Cerebellar nuclear complex (tissue), 1 donor: ENCODE data around the gene HYLS1.

ENCODE experiments used
- DNase-seq, 2 experiments: peaks; one replicate each; lab custom pipeline; 2025; lab: John Stamatoyannopoulos, UW

The HYLS1 gene

DNA sequence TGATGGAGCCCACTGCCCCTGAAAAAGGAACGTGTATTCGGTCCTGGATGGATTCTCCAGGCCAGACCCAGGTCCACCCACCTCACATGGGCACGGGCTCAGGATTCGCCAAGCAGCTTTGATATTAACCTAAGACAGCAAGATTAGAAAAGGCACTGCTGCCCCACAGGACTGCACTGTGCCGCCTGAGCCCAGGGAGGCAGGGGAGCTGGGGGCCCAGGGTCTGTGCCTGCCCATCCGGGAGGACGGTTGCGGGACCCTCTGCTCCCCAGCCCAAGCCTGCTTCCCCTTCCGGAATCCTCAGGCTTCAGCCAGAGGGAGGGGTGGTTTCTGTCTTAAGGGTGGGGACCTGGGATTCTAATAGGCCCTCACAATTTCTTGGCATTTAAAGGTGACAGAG is 44.8 kb downstream of the HYLS1 start:
- DNase-seq: no peak

DNA sequence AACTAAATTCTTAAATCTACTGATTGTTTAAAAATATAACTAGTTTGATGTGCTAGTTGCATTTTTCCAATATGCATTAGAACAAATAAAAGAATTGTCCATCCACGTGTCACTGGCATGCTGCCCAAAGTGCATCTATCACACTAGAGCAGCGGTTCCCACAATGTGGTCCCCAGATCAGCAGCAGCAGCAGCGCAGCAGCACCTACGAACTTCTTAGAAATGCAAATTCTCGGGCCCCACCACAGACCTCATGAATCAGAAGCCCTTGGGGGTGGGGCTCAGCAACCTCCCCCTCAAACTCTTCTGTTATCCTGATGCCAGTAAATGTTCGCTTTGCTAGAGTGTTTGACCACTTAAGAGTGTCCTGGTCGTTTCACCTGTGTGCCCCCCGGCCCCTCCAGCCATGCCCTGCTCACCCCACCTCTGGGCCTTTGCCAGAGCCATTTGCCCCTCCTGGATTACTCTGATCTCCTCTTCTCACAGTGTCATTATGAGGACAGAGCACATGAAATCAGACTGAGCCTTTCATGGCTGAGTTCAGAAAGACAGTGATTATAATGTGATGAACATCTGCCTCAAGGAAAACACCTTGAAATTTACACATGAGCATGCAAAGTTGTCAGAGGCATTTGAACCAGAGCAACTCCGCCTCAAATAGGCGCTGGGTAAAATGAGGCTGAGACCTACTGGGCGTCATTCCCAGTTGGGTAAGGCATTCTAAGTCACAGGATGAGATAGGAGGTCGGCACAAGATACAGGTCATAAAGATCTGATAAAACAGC is 45.8 kb downstream of the HYLS1 start:
- no peak for DNase-seq

DNA sequence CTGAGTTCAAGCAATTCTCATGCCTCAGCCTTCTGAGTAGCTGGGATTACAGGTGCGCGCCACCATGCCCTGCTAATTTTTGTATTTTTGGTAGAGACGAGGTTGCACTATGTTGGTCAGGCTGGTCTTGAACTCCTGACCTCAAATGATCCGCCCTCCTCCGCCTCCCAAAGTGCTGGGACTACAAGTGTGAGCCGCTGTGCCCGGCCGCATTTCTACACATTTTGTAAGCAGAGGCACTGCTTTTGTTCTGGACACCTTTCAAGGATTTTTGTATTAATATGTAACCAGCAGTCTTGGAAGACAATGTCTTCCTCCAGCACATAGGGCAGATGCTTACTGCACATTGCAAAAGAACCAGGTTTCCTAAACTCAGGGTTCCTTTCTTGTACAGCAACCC is 47.0 kb downstream of the HYLS1 start:
- DNase-seq: no peak

DNA sequence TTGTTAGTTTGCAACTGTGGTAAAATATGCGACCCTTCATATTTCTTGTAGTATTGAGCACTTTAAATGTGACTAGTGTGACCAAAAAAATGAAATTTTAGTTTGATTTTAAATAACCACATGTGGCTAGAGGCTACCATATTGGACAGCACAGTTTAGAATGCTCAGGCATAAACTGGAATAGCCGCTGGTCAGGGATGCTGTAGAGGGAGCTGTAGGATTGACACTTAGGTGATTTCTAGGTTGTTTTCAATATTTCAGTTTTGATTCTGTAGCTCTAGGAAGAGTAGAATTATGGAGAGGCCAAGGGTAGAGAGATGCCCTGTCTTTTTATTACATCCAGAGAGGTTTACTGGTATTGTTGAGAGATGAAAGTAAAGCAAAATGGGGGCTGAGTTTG is 47.6 kb downstream of the HYLS1 start:
- DNase-seq: no peak

DNA sequence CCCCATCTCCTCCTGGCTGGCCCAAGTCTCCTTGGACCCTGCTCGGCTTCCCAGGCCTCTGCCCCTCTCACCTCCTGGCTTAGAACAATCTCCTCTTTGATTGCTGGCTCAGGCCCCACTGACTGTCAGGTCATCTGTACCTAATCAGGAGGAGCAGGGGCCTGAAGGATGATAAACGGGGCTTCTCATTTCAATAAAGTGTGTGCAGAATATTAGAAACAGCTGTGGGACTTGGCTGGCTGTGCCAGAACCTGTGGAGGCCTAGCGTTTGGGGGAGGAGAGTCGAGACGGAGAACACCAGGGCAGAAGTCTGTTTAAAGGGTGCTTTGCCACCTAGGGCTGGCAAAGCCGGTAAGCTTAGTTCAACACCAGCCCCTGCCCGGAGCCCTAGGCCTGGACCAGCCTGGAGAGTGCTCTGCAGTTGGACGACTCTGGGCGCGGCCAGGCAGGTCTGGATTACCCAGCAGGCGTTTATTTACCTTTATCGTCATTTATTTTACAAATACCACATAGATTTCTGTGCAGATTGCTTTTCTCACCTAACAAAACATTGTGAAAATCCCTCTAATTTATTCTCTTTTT is 48.2 kb downstream of the HYLS1 start:
- DNase-seq: no peak

DNA sequence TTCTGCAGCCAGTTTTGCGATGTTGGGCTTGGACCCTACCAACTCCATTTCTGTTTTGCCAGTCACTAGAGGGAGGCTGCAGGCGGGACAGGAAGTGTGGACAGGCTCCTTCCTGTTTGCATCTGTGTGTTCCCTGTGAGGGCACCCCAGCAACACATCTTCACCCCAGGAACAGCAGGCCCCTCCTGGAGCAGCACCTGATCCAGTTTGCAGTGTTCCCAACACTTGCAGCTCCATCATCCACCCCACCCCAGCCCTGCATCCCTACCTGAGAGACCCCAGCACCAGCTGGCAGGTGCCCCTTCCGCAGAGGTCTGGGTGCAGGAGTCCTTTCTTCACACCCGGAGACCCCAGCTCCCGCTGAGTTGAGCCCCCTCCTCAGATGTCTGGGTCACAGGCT is 51.0 kb downstream of the HYLS1 start:
- no peak for DNase-seq

DNA sequence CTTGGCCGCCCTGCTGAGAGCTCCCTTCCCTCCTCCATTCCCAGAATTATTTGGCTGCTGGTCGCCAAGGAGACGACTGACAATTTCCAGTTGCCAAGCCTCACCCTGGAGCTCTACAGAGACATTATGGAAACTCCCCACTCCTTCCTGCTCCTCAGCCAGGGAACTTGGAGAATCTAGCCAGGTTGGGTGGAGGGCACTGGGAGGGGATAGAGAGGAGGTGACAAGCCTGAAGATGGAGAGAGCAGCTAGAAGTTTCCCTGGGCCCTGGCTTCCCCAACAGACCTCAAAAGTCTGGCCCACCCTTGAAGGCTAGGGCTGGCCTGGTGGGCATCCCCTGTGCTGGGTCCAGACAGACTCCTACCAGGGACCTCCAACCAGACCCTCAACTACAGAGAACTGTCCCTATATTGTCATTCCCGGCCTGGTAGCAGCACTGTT is 51.6 kb downstream of the HYLS1 start:
- DNase-seq: no peak

DNA sequence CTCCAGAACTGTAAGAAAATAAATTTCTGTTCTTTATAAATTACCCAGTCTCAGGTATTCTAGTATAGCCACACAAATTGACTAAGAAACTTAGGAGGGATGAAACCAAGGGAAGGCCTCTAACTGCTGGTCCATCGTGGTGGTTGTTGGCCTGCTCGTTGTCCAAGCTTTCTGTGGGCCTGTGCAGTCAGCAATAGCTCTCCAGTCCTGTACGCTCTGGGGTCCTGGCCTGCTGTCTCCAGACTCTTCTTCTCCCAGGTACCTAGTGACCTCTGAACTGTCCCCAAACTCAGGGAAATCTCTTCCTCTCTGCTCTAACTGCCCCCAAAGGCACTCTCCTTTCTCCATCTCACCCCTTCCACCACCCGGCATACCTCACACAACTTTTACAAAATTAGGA is 52.7 kb downstream of the HYLS1 start:
- no peak for DNase-seq

DNA sequence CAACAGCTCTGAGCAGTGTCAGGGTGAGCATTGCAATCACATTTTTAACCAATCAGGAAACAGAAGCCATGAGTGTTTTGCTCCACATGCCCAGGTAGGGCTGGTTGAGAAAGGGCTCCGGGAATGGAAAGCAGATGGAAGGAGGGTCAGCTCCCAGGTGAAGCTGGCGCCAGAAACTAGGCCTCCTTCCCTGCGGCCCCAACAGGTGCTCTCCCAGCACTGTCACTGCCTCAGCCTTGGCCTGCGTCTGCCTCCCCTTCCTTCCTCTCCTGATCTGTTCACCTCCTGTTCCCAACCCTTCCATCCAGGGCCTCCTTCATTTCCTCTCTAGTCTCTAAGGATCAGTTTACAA is 53.8 kb downstream of the HYLS1 start:
- DNase-seq: peak; percentile 22 to 53

DNA sequence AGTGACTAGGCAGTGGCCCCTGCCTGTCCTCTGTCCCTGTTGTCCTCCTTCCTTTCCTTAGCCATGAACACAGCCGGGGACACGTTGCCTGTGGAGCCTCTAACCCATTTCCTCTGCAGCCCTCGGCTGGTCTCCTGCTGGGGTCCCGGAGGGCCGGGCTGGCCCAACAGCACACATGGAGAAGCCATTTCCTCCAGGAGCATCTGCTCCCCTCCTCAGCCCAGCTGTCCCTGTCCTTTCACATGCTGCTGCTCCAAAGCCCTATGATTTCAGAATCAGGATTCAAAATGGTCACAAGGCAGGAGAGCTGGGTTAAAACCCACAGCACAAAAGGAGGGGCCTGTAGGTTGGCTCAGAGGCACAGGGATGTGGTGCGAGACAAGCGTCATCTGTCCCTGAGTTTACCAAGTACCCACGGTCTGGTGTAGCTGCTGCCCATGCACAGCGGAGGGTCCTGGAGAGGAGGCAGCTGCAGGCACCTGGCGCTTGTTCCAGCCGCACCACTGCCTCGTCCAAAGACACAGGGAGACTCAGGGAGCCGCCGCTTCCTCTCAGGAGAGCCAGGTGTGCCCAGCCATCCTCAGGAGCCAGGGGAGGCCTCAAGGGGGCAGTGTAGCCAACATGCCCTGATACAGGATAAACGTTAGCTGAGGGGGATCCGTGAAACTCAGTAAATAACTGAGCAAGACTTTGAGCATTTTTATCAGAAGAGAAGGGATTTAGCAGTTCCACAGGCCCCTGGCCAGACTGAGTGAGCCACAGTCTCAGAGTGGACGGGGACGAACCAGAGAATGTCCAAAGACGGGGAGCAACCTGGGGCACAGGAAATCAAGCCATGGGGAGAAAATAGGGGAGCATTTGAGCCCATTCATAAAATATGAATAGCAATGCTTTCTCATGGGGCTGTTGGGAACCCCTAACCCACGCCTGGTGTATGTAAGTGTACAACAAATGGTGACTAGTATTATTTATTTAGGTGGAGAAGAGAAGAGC is 54.4 kb downstream of the HYLS1 start:
- DNase-seq: peak in 1 of 2 experiments; percentile 64

DNA sequence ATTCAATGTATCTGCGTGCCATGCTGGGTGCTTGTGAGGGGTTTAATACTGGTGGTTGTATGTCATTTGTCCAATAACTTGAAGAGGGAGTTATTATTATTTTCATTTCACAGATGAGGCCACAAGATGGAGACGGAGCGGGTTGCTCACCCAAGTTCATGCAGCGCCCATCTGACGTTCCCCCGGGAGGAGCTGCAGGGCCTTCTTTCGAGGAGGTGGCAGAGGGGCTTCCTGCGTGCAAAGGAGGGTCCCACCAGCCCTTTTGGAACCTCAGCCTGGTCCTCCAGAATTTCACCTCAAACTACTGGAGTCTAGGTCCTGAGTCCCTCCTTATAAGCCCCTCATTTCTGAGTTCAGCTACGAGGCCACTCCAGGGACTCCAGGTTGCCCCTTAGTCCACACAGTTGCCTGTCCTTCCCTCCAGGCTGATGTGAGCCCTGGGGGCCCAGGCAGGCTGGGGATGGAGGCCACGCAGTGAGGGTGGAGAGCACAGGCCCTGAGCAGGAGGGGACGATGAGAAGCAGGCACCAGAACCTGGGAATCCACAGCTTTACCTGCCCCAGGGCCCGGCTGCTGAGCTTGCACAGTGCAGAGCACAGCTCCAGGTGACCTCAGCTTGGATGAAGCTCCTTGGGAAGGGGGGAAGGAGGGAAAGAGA is 55.4 kb downstream of the HYLS1 start:
- no peak for DNase-seq

DNA sequence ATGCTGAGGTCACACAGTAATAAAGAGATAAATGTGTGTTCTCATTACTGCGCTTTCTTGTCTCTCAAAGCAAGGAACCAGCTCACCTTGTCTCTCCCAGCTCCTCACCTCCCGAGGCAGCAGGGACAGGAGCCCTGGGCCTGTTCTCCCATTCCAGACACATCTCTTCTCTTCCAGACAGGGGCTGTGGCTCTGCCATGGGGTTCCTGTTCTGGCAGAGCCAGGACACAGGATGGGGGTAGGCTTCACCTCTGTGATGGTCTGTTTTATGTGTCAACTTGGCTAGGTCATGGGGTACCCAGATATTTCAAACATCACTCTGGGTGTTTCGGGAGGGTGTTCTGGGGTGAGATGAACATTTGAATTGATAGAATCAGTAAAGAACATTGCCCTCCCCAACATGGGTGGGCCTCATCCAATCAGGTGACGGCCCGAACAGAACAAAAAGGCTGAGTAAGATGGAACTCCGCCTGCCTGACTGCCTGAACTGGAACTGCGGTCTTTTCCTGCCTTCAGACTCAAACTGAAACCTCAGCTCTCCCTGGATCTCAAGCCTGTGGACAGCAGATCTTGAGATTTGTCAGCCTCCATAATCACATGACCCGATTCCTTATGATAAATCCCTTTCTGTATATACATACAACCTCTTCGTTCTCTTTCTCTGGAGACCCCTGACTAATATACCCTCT is 56.3 kb downstream of the HYLS1 start:
- DNase-seq: no peak

DNA sequence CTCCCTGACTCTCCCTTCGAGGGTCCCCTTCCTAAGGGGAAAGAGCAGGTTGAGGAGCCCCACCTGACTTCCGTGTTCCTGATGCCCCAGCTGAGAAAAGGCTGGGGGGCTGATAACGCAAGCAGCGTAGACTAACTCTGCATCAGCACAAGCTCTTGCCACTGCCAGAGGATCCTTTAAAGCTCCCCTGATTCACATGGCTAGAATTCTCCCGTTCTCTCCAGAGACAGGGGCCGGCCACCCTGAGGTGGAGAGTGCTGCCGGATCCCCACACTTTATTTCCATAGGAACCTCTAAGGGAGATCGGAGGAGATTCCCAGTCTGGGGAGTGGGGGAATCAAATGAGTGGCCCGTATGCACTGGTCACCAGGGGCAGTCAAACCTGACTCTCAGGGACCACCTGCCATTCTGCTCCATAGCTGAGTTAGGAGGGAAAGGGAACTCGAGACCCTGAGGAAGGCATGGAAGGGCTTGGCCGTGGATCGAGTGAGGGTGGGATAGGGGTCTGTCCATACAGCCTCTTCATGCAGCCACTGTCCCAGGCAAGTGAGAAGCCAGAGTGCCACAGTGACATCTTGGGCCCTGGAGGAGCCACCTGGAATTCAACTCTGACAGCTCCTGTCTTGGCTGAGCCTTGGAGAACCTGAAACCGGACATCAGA is 57.0 kb downstream of the HYLS1 start:
- DNase-seq: no peak

DNA sequence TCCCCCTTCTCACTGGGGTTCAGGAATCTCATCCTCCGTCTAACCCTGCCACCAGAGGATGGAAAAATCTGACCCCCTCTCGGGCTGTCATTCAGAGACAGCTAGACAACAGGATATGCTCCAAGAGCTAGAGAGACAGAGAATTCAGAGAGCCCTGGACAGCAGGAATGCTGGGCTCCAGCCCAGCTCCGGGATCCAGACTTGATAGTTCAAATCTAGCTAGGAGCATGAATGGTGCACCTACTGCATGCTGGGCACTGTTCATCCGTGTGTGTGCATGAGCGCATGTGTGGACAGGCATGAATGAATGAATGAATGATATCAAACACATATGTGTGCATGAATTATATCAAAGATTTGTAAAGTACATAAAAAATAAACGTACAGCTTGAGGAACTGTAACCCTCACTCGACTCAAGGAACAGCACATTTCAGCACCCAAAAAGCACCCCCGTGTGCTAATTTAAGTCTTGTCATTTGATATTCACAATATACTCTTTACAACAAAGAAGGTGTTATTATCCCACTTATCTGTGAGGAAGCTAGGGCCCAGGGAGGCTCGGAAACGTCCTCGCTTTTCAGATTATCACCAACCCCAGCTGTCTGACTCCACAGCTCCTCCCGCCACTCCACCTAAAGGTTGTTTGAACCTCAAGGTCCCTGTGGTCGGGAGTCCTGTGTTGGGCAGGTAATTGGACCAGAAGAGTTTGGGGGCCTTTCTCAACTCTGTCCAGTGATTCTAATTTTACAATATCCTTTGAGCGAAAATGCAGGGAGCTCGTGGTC is 57.7 kb downstream of the HYLS1 start:
- DNase-seq: no peak

DNA sequence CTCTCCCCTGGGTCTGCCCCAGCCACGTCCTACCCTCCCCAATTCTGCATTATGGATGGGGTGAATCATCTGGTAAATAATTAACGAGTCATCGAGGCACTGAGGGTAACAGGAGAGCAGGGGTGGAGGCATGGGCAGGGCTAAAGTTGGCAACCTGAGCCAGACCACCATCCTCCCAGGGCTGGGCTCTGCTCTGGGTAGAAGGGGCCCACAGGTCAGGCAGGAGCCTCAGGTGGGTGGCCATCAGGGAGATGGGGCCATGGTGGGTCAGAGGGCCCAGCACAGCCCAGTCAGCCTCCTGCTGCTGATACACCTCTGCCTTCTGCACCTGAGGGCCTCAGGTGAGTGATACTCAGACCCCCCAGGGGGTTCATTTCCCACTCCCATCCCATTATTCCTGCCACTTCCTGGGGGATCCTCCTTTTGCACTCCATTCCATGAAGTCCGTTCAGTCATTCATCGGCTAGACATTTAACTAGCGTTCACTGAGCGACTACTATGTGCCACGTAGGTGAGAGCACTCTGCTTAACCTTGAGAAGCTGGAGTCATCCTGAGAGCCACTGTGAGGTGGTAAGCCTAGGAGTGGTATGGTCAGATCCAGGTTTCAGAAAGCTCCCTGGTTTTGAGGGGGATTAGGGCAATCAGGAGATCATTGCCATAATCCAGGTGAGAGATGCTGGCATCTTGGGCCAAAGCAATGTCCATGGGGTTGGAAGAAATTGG is 58.5 kb downstream of the HYLS1 start, which contains the start of gene VSIG10L2:
TSS of gene VSIG10L2 (plus strand) at position 248 of the 724 bp plus-strand sequence. CDS start at position 260, 12 bp downstream.
- DNase-seq: no peak

DNA sequence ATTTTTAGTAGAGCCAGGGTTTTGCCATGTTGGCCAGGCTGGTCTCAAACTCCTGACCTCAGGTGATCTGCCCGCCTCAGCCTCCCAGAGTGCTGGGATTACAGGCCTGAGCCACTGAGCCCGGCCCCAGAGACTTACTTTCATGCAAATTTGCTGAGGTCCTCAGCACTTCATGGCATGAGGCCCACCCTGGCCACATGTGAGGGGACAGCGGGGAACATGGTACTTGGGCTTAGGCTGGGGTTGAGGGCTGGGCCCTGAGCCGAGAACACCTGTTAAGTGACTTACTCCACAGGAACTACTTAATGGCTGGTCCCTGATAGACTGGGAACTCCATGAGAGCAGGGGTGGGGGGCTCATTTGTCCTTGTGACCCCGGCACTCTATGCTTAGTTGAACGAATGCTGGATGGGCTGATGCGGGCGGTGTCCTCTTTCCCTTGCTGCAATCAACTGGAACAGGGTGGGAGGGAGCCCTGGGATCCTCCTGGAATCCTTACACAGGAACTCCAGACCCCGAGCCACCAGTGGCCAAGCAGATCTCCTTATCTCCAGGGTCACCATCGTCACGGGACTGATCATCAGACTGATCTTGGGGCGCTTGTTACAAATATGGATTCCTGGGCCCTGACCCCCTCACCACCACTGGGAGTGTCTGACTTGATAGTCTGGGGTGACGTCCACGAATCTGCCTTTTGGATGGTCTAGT is 59.4 kb downstream of the HYLS1 start:
- DNase-seq: no peak

DNA sequence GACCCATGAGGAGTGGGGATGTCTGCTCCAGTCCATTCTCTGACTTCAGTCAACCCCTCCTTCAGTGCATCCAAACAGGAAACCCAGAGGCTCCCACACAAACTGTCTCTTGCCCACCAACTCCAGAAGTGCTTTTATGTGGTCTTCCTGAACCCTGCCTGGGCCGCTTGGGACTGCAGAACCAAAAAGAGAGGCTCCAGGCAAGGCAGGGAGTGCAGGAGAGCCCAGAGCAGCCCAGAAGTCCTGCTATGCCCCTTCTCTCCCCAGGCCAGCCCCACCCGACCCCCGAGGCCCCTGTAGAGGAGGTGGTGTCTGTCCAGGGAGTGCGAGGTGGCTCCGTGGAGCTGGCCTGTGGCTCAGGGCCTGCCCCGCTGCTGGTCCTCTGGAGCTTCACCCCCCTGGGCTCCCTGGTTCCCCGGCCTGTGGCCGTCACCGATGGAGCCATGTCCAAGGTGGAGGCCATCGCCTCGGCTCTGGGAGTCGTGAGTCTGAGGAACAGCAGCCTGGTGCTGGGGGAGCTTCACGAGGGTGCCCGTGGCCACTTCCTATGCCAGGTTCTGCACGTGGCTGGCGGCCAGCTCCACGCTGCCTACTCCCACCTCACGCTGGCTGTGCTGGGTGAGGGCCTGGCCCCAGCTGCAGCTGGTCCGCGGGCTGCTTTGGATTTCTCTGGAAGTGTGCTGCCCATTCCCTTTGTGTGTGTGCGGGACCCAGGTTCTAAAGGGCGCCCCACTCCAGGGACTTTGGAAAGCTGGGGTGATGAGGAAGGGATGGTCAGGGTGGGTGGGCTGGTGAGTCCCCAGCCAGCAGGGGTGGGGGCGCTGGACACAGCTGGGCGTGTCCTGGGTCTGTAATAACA is 60.2 kb downstream of the HYLS1 start:
- DNase-seq: no peak
